Mesenchymal stem cell (in vitro differentiated cells and primary cell): ENCODE measurements around the gene VPS37B.

Source experiments
- DNase-seq: peaks from one replicate; pipeline ENCODE4 v3.0.0-alpha.2; 2013
- H2AFZ ChIP-seq: one replicate; pipeline ENCODE4 v1.6.1; 2013; ENCODE audit warnings: low read depth, mild to moderate bottlenecking, control low read depth, inconsistent platforms, low read length, moderate library complexity
- H2AK5ac ChIP-seq: 2 replicates; pipeline ENCODE4 v1.6.1; 2013; ENCODE audit warnings: low read length, moderate library complexity, mild to moderate bottlenecking, inconsistent platforms; ENCODE audit not compliant: severe bottlenecking
- H2BK120ac ChIP-seq: one replicate; pipeline ENCODE4 v1.6.1; 2013; ENCODE audit warnings: low read depth, mild to moderate bottlenecking, inconsistent platforms, low read length, moderate library complexity
- H2BK12ac ChIP-seq, 2 experiments: one replicate each; pipeline ENCODE4 v1.6.1; 2013; ENCODE audit warnings: inconsistent platforms in 2 of 2, low read length in 2 of 2, mild to moderate bottlenecking in 2 of 2, moderate library complexity in 2 of 2, control low read depth in 1 of 2
- H2BK15ac ChIP-seq: one replicate; pipeline ENCODE4 v1.6.1; 2013; ENCODE audit warnings: mild to moderate bottlenecking, low read depth, inconsistent platforms; ENCODE audit not compliant: poor library complexity, severe bottlenecking
- H2BK5ac ChIP-seq: 2 replicates; pipeline ENCODE4 v1.6.1; 2013; ENCODE audit warnings: low read depth, mild to moderate bottlenecking, low read length, control low read depth, inconsistent platforms; ENCODE audit not compliant: poor library complexity, severe bottlenecking
- H3K14ac ChIP-seq, 2 experiments: one replicate each; pipeline ENCODE4 v1.6.1; 2013; ENCODE audit warnings: inconsistent platforms in 2 of 2, low read length in 2 of 2, control low read depth in 1 of 2, mild to moderate bottlenecking in 1 of 2, moderate library complexity in 1 of 2
- H3K18ac ChIP-seq, 2 experiments: one replicate each; pipeline ENCODE4 v1.6.1; 2013; ENCODE audit warnings: inconsistent platforms in 2 of 2, low read length in 2 of 2, control low read depth in 1 of 2, low read depth in 1 of 2, mild to moderate bottlenecking in 1 of 2
- H3K23ac ChIP-seq, 2 experiments: one replicate each; pipeline ENCODE4 v1.6.1; 2013; ENCODE audit warnings: inconsistent platforms in 2 of 2, low read length in 2 of 2, mild to moderate bottlenecking in 2 of 2, moderate library complexity in 2 of 2, control low read depth in 1 of 2
- H3K27ac ChIP-seq: 2 replicates; pipeline ENCODE4 v1.5.1; 2013; ENCODE audit warnings: mild to moderate bottlenecking, moderate library complexity, low read length, control low read depth, inconsistent platforms; ENCODE audit not compliant: poor library complexity, severe bottlenecking
- H3K27me3 ChIP-seq, 2 experiments: 2 replicates each; pipeline versions ENCODE4 v1.6.1 to v1.7.0; 2013; ENCODE audit warnings: low read length in 2 of 2, mild to moderate bottlenecking in 2 of 2, moderate library complexity in 2 of 2, control low read depth in 1 of 2, inconsistent platforms in 1 of 2; ENCODE audit not compliant: control insufficient read depth in 1 of 2, insufficient read depth in 1 of 2
- H3K36me3 ChIP-seq, 2 experiments: 2 replicates each; pipeline versions ENCODE4 v1.6.1 to v1.7.0; 2013; ENCODE audit warnings: low read length in 2 of 2, control low read depth in 1 of 2, inconsistent platforms in 1 of 2, low read depth in 1 of 2, mild to moderate bottlenecking in 1 of 2; ENCODE audit not compliant: insufficient read depth in 2 of 2, control insufficient read depth in 1 of 2
- H3K4ac ChIP-seq, 2 experiments: one replicate each; pipeline ENCODE4 v1.6.1; 2013; ENCODE audit warnings: inconsistent platforms in 2 of 2, low read length in 2 of 2, mild to moderate bottlenecking in 2 of 2, moderate library complexity in 2 of 2, control low read depth in 1 of 2, low read depth in 1 of 2
- H3K4me1 ChIP-seq: 2 replicates; pipeline ENCODE4 v1.6.1; 2013; ENCODE audit warnings: low read depth, low read length, control low read depth; ENCODE audit not compliant: control insufficient read depth, insufficient read depth
- H3K4me2 ChIP-seq: 2 replicates; pipeline ENCODE4 v1.6.1; 2013; ENCODE audit warnings: low read length, mild to moderate bottlenecking, inconsistent platforms; ENCODE audit not compliant: poor library complexity, severe bottlenecking
- H3K4me3 ChIP-seq, 2 experiments: 2 replicates each; pipeline versions ENCODE4 v1.5.1 to v1.7.0; 2013; ENCODE audit warnings: low read length in 2 of 2, mild to moderate bottlenecking in 2 of 2, control low read depth in 1 of 2, low read depth in 1 of 2; ENCODE audit not compliant: insufficient read depth in 1 of 2
- H3K79me1 ChIP-seq: replicated peaks from 2 replicates; pipeline ENCODE4 v1.6.1; 2013; ENCODE audit warnings: mild to moderate bottlenecking, control low read depth, low read length, inconsistent platforms; ENCODE audit not compliant: poor library complexity, severe bottlenecking
- H3K9ac ChIP-seq: 2 replicates; pipeline ENCODE4 v1.7.0; 2013; ENCODE audit warnings: mild to moderate bottlenecking, low read length, moderate library complexity
- H3K9me3 ChIP-seq: 2 replicates; pipeline ENCODE4 v1.7.0; 2013; ENCODE audit warnings: mild to moderate bottlenecking, low read length; ENCODE audit not compliant: control insufficient read depth
- H4K8ac ChIP-seq: one replicate; pipeline ENCODE4 v1.6.1; 2013; ENCODE audit warnings: inconsistent platforms, mild to moderate bottlenecking, low read length, moderate library complexity
- H4K91ac ChIP-seq: one replicate; pipeline ENCODE4 v1.6.1; 2013; ENCODE audit warnings: mild to moderate bottlenecking, low read length, inconsistent platforms
- WGBS: methylation state at CpG from one replicate; pipeline ENCODE4 v1.1.7; 2013; ENCODE audit warnings: mixed read lengths; 5-methylcytosine and 5-hydroxymethylcytosine counted together

The VPS37B gene

DNA sequence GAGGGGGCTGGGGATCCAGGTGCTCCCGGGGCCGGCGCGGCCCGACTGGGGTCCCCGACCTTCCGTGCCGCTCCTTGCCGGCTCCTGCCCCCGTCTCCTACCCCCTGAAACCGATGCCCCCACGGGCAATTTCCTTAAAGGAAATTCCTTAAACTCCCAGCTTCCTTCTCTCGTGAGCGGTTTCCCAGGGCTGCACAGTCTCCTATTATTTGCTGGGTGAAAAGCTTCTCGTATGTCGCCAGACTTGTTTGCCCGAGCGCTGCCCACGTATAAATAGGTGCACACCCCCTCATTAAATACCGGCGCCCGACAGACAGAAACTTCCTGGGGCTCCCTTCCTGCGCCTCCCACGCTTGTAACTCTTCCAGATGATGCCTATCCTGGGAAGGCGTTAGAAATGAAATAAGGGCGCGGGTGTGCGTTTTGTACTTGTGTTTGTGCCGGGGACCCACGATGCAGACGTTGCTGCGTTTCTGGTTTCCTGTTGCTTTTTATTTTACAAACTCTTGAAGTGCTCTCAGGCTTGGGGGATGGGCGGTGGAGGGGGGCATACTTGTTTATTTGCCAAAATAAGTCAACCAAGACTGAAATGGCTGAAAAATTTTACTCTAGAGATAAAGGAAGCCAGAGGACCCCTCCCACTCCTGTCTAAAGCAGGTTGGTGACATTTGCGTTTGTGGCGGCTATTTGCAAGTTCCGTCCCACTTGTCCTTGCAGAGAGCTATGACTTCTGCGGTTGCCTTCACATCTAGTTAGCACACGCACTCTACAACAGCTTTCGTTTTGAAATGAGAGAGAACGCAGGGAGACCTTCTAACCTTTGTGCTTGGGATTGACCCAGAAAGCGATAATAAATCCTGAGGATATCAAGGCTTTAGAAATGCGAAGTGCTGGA, 59.6 kb downstream of the VPS37B start:
- Histone ChIP-seq H4K91ac (no peak overlapping the region), H2BK5ac (no peak overlapping the region), H2BK120ac (no peak overlapping the region), H2AFZ (peak overlapping the region; percentile 67), H3K4me1 (peaks cover 24% of the 10 kb centered on the region), H3K23ac (no peak overlapping the region), H4K8ac (peak overlapping the region; percentile 38), H3K14ac (no peak overlapping the region), H3K4ac (peak overlapping the region in 1 of 2 experiments; percentile 52), H3K4me3 (peak overlapping the region; percentile 84 to 85), H3K27me3 (no peaks in the 10 kb centered on the region), H2AK5ac (no peak overlapping the region), H3K4me2 (peak overlapping the region; percentile 83), H3K9me3 (no peaks in the 10 kb centered on the region), H3K27ac (peak overlapping the region; percentile 36), H2BK12ac (no peak overlapping the region), H3K9ac (peak overlapping the region; percentile 72), H3K18ac (peak overlapping the region in 1 of 2 experiments; percentile 82), H3K36me3 (peaks cover 0 to 11% of the 10 kb centered on the region in 2 experiments), H2BK15ac (no peak overlapping the region), H3K79me1 (peaks cover 14% of the 10 kb centered on the region)
- WGBS: 2% methylated on average over 41 of the region's 42 CpGs
- peak; percentile 72 for DNase-seq

- Histone ChIP-seq H2BK5ac (no peak overlapping the region), H3K18ac (peak overlapping the region in 1 of 2 experiments; percentile 82), H4K91ac (no peak overlapping the region), H3K4me3 (peak overlapping the region; percentile 84 to 85), H2BK12ac (no peak overlapping the region), H3K27ac (no peak overlapping the region), H3K4me1 (peaks cover 20% of the 10 kb centered on the region), H2BK15ac (no peak overlapping the region), H3K23ac (no peak overlapping the region), H3K36me3 (peaks cover 0 to 11% of the 10 kb centered on the region in 2 experiments), H3K4ac (no peak overlapping the region), H3K14ac (no peak overlapping the region), H3K79me1 (peaks cover 11% of the 10 kb centered on the region), H4K8ac (peak overlapping the region; percentile 24), H3K9me3 (no peaks in the 10 kb centered on the region), H3K4me2 (peak overlapping the region; percentile 83), H2AK5ac (no peak overlapping the region), H3K27me3 (no peaks in the 10 kb centered on the region), H2BK120ac (no peak overlapping the region), H2AFZ (peak overlapping the region; percentile 67), H3K9ac (peak overlapping the region; percentile 72)
- WGBS: 0% methylated on average over 4 of the region's 43 CpGs
- no peak for DNase-seq
Measured at GRCh38 chr12:122835750-122836026, 60.2 kb downstream of the VPS37B start.

DNA sequence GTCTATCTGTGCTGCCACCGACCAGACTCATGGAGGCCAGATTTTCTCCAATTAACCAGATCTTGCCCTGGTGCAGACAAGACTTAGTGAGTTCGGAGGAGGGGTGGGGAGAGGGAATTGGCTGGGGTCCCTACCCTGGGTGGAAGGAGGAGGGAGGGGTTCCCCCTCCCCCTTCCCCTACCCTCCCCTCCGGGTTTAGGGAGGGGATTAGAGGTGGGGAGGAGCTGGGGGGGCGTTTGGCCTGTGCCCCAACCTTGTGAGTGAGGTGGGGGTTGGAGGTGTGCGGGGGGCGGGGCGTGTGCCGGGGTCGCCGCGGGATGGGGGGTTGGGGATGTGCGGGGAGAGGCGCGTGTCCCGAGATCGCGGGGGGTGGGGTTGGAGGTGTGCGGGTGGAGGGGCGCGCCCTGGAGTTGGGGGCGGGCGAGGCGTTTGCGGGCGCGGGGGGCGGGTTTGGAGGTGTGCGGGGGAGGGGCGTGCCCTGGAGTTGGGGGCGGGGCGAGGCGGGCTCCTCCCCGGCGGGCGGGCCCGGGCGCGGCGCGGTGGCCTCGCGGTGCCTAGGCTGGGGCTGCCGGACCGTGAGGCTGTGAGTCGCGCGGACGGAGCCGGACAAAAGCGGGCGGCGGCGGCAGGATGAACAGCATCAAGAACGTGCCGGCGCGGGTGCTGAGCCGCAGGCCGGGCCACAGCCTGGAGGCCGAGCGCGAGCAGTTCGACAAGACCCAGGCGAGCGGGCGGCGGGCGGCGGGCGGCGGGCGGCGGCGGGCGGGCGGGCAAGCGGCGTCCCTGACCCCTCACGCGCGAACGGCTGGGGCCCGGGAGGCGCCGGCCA, 60.8 kb downstream of the VPS37B start, which contains the start of gene HIP1R:
Gene HIP1R (plus strand): TSS at position 537 of the 829 bp plus-strand sequence. CDS start 94 bp downstream, at position 631.
- no peak within 1 kb of the TSS for H2BK120ac ChIP-seq

More for the DNA sequence above, 60.8 kb downstream of the VPS37B start, which contains the start of gene HIP1R:
- Histone ChIP-seq H3K36me3 (peaks cover 0 to 9% of the 10 kb centered on the region in 2 experiments), H3K23ac (peak within 1 kb of the TSS in 1 of 2 experiments; percentile 31), H2BK12ac (peak within 1 kb of the TSS in 1 of 2 experiments; percentile 35), H3K79me1 (peaks cover 7% of the 10 kb centered on the region), H3K4ac (peak within 1 kb of the TSS in 1 of 2 experiments; percentile 52), H3K4me1 (peaks cover 15% of the 10 kb centered on the region), H3K4me3 (peak within 1 kb of the TSS; percentile 84 to 85), H3K9me3 (no peaks in the 10 kb centered on the region), H4K8ac (peak within 1 kb of the TSS; percentile 86), H3K18ac (peak within 1 kb of the TSS; percentile 65 to 95), H3K9ac (peak within 1 kb of the TSS; percentile 79), H2BK5ac (peak within 1 kb of the TSS; percentile 0), H4K91ac (no peak within 1 kb of the TSS), H3K14ac (peak within 1 kb of the TSS in 1 of 2 experiments; percentile 72), H2BK15ac (no peak within 1 kb of the TSS), H3K27me3 (no peaks in the 10 kb centered on the region), H3K27ac (peak within 1 kb of the TSS; percentile 88), H2AK5ac (no peak within 1 kb of the TSS), H3K4me2 (peak within 1 kb of the TSS; percentile 91), H2AFZ (peak within 1 kb of the TSS; percentile 94)
- DNase-seq: no peak
- 2% methylated on average over 14 of the region's 85 CpGs for WGBS
